Natural killer cell (primary cell): Measurements from ENCODE around the gene RYR1. TPM values are rescaled to one million over a fixed set of nuclear protein-coding genes. Genes with fewer than 3 reads are reported as not detected.
"Not testable (repeated sequence)": the region's sequence is repeated elsewhere in the genome, so short reads cannot be mapped to it uniquely, and the experiment has no call there.

Experiments
- ATAC-seq, 3 donors: fragments of 150-1000 bp in 2 of 3; fragments of 200-7000 bp in 1 of 3; cut with Tn5 transposase; 1 replicate in 1 of 3; 2 replicates in 2 of 3; pipeline ENCODE4 v1.10.0; 2021; ENCODE audit warnings: mild to moderate bottlenecking in 2 of 3, moderate library complexity in 2 of 3
- DNase-seq, 2 donors: peaks; one replicate each; pipeline versions ENCODE4 v3.0.0 to v3.0.0-alpha.2; 2013 to 2021; ENCODE audit warnings: mixed read lengths in 1 of 2
- H3K27ac ChIP-seq: one replicate; pipeline ENCODE4 v1.5.1; 2013; ENCODE audit warnings: mild to moderate bottlenecking, low read length
- H3K27me3 ChIP-seq: one replicate; pipeline ENCODE4 v1.6.1; 2013; ENCODE audit warnings: low read length; ENCODE audit not compliant: control insufficient read depth, insufficient read depth
- H3K36me3 ChIP-seq: one replicate; pipeline ENCODE4 v1.6.1; 2013; ENCODE audit warnings: low read length; ENCODE audit not compliant: control insufficient read depth, insufficient read depth
- H3K4me1 ChIP-seq: one replicate; pipeline ENCODE4 v1.6.1; 2013; ENCODE audit warnings: low read length; ENCODE audit not compliant: control insufficient read depth, insufficient read depth
- H3K4me3 ChIP-seq: one replicate; pipeline ENCODE4 v1.5.1; 2013; ENCODE audit warnings: low read length
- H3K9me3 ChIP-seq: one replicate; pipeline ENCODE4 v1.6.1; 2013; ENCODE audit warnings: low read length; ENCODE audit not compliant: control insufficient read depth, insufficient read depth
- H3K27ac Mint-ChIP-seq, 2 donors: one replicate each; pipeline ENCODE4 v1.8.0; 2022; ENCODE audit warnings: mild to moderate bottlenecking in 2 of 2, mixed read lengths in 2 of 2, moderate library complexity in 1 of 2
- H3K27me3 Mint-ChIP-seq, 2 donors: one replicate each; pipeline ENCODE4 v1.8.0; 2022; ENCODE audit warnings: low read depth in 2 of 2, mixed read lengths in 2 of 2
- H3K36me3 Mint-ChIP-seq: one replicate; pipeline ENCODE4 v1.8.0; 2022; ENCODE audit warnings: mixed read lengths
- H3K4me1 Mint-ChIP-seq, 2 donors: one replicate each; pipeline ENCODE4 v1.8.0; 2022; ENCODE audit warnings: mixed read lengths in 2 of 2
- H3K4me3 Mint-ChIP-seq: one replicate; pipeline ENCODE4 v1.8.0; 2022; ENCODE audit warnings: mild to moderate bottlenecking, moderate library complexity, mixed read lengths
- H3K9me3 Mint-ChIP-seq, 2 donors: one replicate each; pipeline ENCODE4 v1.8.0; 2022; ENCODE audit warnings: mixed read lengths in 2 of 2
- CTCF ChIP-seq: fragments of 200-600 bp; IDR thresholded peaks from one replicate; pipeline ENCODE4 v1.8.0; 2022; ENCODE audit warnings: antibody characterized with exemption
- WGBS: methylation state at CpG from one replicate; pipeline ENCODE4 v1.1.7; 2013; ENCODE audit warnings: missing lambda C conversion rate; ENCODE audit not compliant: insufficient coverage; 5-methylcytosine and 5-hydroxymethylcytosine counted together
- intact Hi-C: fragments of 100-400 bp; cut with micrococcal nuclease; formaldehyde crosslinking; loops from one replicate; pipeline ENCODE4 v1.14.2; 2022
- total RNA-seq, 4 donors: library from RNA; stranded (reverse); fragments of 120-200 nt in 1 of 4; gene quantifications; one replicate each; pipeline versions ENCODE4 v1.2.3 to v1.2.4, GENCODE V29; 2013 to 2022

RYR1 gene
- total RNA-seq, 3 donors from 2014 or later (not counting 1 experiment from before 2014, with no cell fraction given), result 0.05 to 1.0 (median 0.65) TPM

GRCh38 chr19:38516802-38517201, 83.3 kb downstream of the RYR1 start:
- no peak for TF ChIP-seq CTCF
- Histone ChIP-seq H3K4me3 (no peak overlapping the region), H3K27ac (no peak overlapping the region), H3K9me3 (no peaks in the 10 kb centered on the region), H3K36me3 (no peaks in the 10 kb centered on the region), H3K4me1 (peaks cover 7% of the 10 kb centered on the region), H3K27me3 (no peaks in the 10 kb centered on the region)
- Mint-ChIP-seq H3K27ac (no peak overlapping the region), H3K36me3 (no peaks in the 10 kb centered on the region), H3K4me3 (no peak overlapping the region), H3K4me1 (peaks cover 5 to 6% of the 10 kb centered on the region in 2 donors), H3K9me3 (no peaks in the 10 kb centered on the region), H3K27me3 (peaks cover 0 to 3% of the 10 kb centered on the region in 2 donors)
- 89% methylated on average over 6 of the region's 6 CpGs for WGBS
- intact Hi-C loops, result no loop called here
- DNase-seq, result no peak
- ATAC-seq, result no peak

GRCh38 chr19:38517321-38517720, 83.8 kb downstream of the RYR1 start:
- 91% methylated on average over 21 of the region's 21 CpGs for WGBS
- Mint-ChIP-seq H3K36me3 (no peaks in the 10 kb centered on the region), H3K4me3 (no peak overlapping the region), H3K9me3 (no peaks in the 10 kb centered on the region), H3K4me1 (peaks cover 5 to 6% of the 10 kb centered on the region in 2 donors), H3K27ac (no peak overlapping the region), H3K27me3 (peaks cover 0 to 3% of the 10 kb centered on the region in 2 donors)
- H3K9me3 ChIP-seq, result no peaks in the 10 kb centered on the region
- no peak overlapping the region for H3K27ac ChIP-seq
- H3K36me3 ChIP-seq, result no peaks in the 10 kb centered on the region
- H3K4me3 ChIP-seq, result no peak overlapping the region
- ATAC-seq (no peak), DNase-seq (no peak)
- no peaks in the 10 kb centered on the region for H3K27me3 ChIP-seq
- peaks cover 7% of the 10 kb centered on the region for H3K4me1 ChIP-seq
- intact Hi-C loops, result no loop called here
- TF ChIP-seq CTCF, result no peak

- H3K36me3 ChIP-seq, H3K36me3 Mint-ChIP-seq, H3K4me1 Mint-ChIP-seq, H3K27ac ChIP-seq, H3K27me3 ChIP-seq, H3K4me1 ChIP-seq, H3K27ac Mint-ChIP-seq, H3K4me3 ChIP-seq, H3K4me3 Mint-ChIP-seq, H3K9me3 Mint-ChIP-seq, H3K9me3 ChIP-seq, H3K27me3 Mint-ChIP-seq, intact Hi-C loops, ATAC-seq, DNase-seq: not testable (repeated sequence)
- WGBS, result 50% methylated on average over 1 of the region's 1 CpG
Measured at GRCh38 chr19:38517980-38518379, 84.5 kb downstream of the RYR1 start.

- Mint-ChIP-seq H3K9me3 (no peaks in the 10 kb centered on the region), H3K36me3 (no peaks in the 10 kb centered on the region), H3K27ac (no peak overlapping the region), H3K4me1 (peaks cover 5 to 6% of the 10 kb centered on the region in 2 donors), H3K4me3 (no peak overlapping the region), H3K27me3 (peaks cover 0 to 3% of the 10 kb centered on the region in 2 donors)
- Histone ChIP-seq H3K27me3 (no peaks in the 10 kb centered on the region), H3K36me3 (no peaks in the 10 kb centered on the region), H3K4me1 (peaks cover 7% of the 10 kb centered on the region), H3K9me3 (no peaks in the 10 kb centered on the region), H3K27ac (no peak overlapping the region), H3K4me3 (no peak overlapping the region)
- no peak for TF ChIP-seq CTCF
- 95% methylated on average over 26 of the region's 26 CpGs for WGBS
- intact Hi-C loops, result no loop called here
- ATAC-seq (no peak), DNase-seq (no peak)
Measured at GRCh38 chr19:38519168-38519567, 85.7 kb downstream of the RYR1 start.
